ENCODE data around the gene FAM120B. TPM values are rescaled to one million over a fixed set of nuclear protein-coding genes. Genes with fewer than 3 reads are reported as not detected.
"Not testable (repeated sequence)": the region's sequence is repeated elsewhere in the genome, so short reads cannot be mapped to it uniquely, and the experiment has no call there.

FAM120B gene
- total and polyA plus RNA-seq, 2 experiments from 2014 or later = 7.2 to 16.7 TPM

- Histone ChIP-seq H2AFZ (no peak overlapping the region), H3K9me2 (ENCODE audit: insufficient read depth) (no peaks in the 10 kb centered on the region), H3K4me3 (no peak overlapping the region), H3K4me1 (ENCODE audit: insufficient read depth) (no peaks in the 10 kb centered on the region), H3K27ac (ENCODE audit: low read depth) (no peak overlapping the region), H4K20me1 (replicated peaks; ENCODE audit: insufficient read depth) (no peaks in the 10 kb centered on the region), H3K4me2 (no peak overlapping the region), H3K27me3 (ENCODE audit: insufficient read depth) (no peaks in the 10 kb centered on the region), H3K36me3 (ENCODE audit: insufficient read depth) (no peaks in the 10 kb centered on the region), H3F3A (replicated peaks; ENCODE audit: low read depth) (no peaks in the 10 kb centered on the region), H3K79me2 (replicated peaks; ENCODE audit: insufficient read depth) (no peaks in the 10 kb centered on the region)
- no peak overlapping the region for H3K4me3 Mint-ChIP-seq
- H3K36me3 Mint-ChIP-seq (ENCODE audit: low read depth) = peaks cover 21% of the 10 kb centered on the region; the same call in 2 of the 3 replicates
- no peak for TF ChIP-seq EZH2 (IDR thresholded peaks at IDR 0.05; ENCODE audit: low read depth, unreplicated experiment)
- TF ChIP-seq ZNF331 (CRISPR knock-in tag; IDR thresholded peaks at IDR 0.05; ENCODE audit: low read depth) = no peak
- TF ChIP-seq JUNB (IDR thresholded peaks at IDR 0.05; ENCODE audit: unreplicated experiment) = no peak
- no peak for TF ChIP-seq CTCF (conservative IDR thresholded peaks at IDR 0.05; ENCODE audit: low read depth in 2 of 2)
- no peak for TF ChIP-seq ZNF462 (CRISPR knock-in tag; IDR thresholded peaks at IDR 0.05)
- no peak for TF ChIP-seq ZNF114 (CRISPR knock-in tag; IDR thresholded peaks at IDR 0.05)
- no peak for TF ChIP-seq POLR2AphosphoS5 (IDR thresholded peaks at IDR 0.05; ENCODE audit: low read depth)
- TF ChIP-seq EZH2phosphoT487 (IDR thresholded peaks at IDR 0.05; ENCODE audit: unreplicated experiment) = no peak
- TF ChIP-seq ETS1 (IDR thresholded peaks at IDR 0.05) = no peak
- TF ChIP-seq NANOG (IDR thresholded peaks at IDR 0.05; ENCODE audit: borderline replicate concordance) = no peak
- no peaks in the 10 kb centered on the region for H3K4me1 Mint-ChIP-seq
- no peaks in the 10 kb centered on the region for H3K9me3 Mint-ChIP-seq
- H3K27ac Mint-ChIP-seq = no peak overlapping the region
- no peaks in the 10 kb centered on the region for H3K27me3 Mint-ChIP-seq (ENCODE audit: insufficient read depth, low read depth, poor library complexity)
- DNase-seq (ENCODE audit: low spot score) (no peak), ATAC-seq (no peak)
Observed at GRCh38 chr6:170329321-170329720, 22.8 kb downstream of the FAM120B start.

- not testable (repeated sequence) for H3F3A ChIP-seq (replicated peaks; ENCODE audit: low read depth); H3K27ac Mint-ChIP-seq; H3K4me3 ChIP-seq; ATAC-seq; H3K4me3 Mint-ChIP-seq; H3K4me1 ChIP-seq (ENCODE audit: insufficient read depth); H3K9me2 ChIP-seq (ENCODE audit: insufficient read depth); H3K4me1 Mint-ChIP-seq; DNase-seq (ENCODE audit: low spot score); H3K27ac ChIP-seq (ENCODE audit: low read depth); H2AFZ ChIP-seq; H3K27me3 Mint-ChIP-seq (ENCODE audit: insufficient read depth, low read depth, poor library complexity); H3K36me3 ChIP-seq (ENCODE audit: insufficient read depth); H3K4me2 ChIP-seq; H3K9me3 Mint-ChIP-seq; H3K27me3 ChIP-seq (ENCODE audit: insufficient read depth); H4K20me1 ChIP-seq (replicated peaks; ENCODE audit: insufficient read depth)
- peaks cover 42% of the 10 kb centered on the region; the same call in 2 of the 3 replicates for H3K36me3 Mint-ChIP-seq (ENCODE audit: low read depth)
- H3K79me2 ChIP-seq (replicated peaks; ENCODE audit: insufficient read depth) = peaks cover 20% of the 10 kb centered on the region; the same call in 1 of the 2 replicates
Observed at GRCh38 chr6:170335199-170335598, 28.6 kb downstream of the FAM120B start.

Data from GM23338 (cell line).